Activated T-cell treated with anti-CD3 and anti-CD28 coated beads for 4 hours (primary cell): ENCODE data around the gene BAZ1A.

Experiments used
- DNase-seq: peaks from one replicate; pipeline ENCODE4 v3.0.0-alpha.2; 2020

The BAZ1A gene

DNA sequence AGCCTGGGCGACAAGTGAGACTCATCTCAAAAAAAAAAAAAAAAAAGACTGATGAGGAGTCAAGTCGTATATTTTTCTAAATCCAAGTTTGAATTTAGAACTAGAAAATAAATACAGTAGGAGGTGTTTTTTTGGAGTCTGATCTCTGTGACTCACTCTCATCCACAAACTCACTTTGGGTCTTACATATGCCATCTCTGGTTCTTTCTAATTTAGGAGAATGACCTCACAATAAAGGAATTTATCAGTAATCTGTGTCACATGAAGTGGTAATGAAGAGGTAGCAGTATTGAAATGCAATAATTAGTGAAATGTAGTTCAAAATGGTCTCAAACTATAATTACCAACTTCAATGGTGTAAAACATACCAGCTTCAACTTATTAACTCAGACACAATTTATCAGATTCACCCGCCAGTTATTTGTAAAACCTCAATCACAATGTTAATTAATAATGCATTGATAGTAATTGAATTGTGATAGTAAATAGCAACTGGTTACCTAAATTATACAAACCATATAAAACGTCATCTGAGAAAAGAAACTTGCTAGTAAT lies 156.3 kb downstream of the BAZ1A start:
- DNase-seq = no peak

DNA sequence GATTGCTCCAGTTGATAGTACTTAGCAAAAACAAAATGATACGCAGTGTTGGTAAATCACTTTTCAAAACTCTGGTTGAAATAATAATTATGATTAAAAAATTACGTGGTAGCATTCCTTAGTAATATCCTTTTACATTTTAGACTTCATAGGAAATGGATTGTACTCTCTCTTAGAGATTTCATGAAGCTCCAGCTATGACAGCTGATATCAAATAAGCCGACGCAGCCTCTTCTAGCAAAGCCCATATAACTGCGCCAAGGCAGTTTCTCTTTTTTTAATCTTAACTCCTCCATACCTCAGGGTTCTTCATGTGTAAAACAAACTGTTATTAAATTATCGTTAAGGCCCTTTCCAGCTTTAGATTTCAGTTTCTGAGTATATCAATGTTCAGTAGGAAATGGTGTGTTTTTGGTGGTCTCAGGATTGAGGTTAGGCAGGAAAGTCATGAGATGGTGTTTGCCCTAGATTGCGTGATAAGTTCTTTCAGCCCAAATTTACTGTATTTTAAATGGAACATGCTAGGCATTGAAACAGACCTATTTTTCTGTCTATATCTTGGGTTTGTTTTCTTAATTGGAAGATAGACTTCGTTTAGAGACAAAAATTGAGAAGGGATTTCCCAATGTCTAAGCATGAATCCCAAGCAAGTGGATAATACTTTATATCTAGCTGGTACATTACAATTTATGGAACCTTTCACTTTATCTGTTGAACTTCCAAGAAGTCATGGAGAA lies 159.9 kb downstream of the BAZ1A start:
- no peak for DNase-seq

DNA sequence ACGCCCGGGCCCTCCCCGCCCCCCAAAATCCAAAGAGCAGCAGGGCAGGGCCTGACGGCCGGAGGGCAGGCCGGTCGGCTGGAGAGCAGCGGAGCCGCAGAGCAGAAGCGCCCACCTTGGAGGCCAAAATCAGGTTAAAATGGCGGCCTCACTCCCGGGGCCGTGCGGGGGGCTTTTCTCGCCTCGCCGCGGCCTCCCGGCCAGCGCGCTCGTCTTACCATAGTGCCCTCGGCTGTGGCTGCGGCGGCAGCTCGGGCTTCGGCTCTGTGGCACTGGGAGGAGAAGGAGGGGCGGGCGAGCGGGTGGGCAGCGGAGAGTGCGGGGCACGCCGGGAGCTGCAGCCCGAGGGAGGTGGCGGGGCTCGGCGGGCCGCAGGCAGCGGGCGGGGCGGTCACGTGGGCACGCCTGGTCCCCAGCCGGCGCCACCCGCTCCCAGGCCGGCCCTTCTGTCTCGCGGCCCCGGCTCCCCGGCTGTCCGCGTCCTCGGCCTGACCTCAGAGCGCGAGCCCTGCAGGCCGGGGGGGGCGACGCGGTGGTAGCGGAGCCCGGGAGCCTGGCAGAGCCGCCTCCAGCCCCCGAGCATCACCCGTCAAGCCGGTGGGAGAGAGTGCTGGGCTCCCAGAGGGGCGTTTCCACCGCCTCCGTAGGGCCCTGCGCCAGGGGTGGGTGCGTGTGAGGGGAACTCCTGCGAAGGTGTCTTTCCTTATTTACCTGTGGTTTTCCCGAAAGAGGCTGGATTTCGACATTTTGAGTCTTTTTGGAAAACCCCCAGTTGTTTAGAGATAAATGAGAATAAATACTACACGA lies 160.6 kb downstream of the BAZ1A start, which contains the start of gene CFL2:
Gene CFL2, minus strand, starts transcription at position 274 of the 807 bp plus-strand sequence. Its CDS starts 53 bp downstream, at position 221.
- DNase-seq = peak; percentile 67

DNA sequence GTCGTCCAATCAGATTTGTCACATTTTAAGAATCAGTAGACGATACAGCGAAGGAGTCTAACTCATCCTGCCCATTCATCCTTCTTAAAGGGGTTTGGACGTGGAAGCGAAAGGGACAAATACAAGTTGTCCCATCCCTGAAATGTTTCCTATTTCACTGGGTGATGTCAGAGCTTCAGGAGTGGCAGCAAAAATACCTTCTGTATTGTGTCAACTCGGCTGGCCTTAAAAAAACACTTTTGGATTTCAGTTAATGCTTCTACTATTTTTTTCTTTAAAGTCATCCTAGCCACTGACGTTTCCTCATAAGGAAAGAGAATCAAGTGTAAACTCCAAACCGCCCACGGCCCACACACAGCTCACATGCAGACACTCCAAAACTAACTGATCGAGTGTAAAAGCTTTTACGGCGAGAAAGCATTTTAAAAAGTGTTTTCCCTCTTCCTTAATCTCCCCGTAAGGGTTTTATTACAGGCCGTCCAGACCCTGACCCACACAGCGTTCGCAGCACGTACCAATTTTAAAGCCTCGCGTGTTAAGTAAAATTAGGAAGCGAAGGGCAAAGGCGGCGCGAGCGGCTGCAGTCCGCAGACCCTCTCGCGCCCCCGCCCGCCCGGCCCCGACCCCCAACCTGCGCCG lies 161.4 kb downstream of the BAZ1A start:
- DNase-seq = peak; percentile 33

DNA sequence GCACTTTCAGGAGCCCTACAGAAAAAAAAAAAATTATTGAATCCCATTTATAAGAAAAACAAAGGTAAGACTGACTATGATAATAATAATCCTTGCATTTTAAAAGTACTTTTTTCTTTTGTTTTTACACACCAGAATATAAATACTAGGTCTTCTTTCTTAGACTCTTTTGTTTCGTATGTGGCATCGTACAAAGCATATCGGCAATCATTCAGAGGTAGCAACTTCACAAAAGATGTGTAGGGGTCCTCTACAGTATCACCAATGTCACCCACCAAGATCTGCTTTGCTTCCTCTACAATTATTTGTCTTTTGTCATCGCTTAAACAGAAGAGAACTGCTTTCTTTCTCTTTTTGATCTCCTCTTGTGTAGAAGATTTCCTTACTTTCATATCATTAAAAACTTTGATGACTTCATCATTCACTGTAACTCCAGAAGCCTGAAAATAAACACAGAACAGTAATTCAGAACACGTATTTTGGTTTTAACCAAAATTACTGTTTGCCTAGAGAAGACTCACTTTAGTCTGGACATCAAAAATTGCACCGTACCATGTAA lies 162.0 kb downstream of the BAZ1A start:
- DNase-seq = no peak

DNA sequence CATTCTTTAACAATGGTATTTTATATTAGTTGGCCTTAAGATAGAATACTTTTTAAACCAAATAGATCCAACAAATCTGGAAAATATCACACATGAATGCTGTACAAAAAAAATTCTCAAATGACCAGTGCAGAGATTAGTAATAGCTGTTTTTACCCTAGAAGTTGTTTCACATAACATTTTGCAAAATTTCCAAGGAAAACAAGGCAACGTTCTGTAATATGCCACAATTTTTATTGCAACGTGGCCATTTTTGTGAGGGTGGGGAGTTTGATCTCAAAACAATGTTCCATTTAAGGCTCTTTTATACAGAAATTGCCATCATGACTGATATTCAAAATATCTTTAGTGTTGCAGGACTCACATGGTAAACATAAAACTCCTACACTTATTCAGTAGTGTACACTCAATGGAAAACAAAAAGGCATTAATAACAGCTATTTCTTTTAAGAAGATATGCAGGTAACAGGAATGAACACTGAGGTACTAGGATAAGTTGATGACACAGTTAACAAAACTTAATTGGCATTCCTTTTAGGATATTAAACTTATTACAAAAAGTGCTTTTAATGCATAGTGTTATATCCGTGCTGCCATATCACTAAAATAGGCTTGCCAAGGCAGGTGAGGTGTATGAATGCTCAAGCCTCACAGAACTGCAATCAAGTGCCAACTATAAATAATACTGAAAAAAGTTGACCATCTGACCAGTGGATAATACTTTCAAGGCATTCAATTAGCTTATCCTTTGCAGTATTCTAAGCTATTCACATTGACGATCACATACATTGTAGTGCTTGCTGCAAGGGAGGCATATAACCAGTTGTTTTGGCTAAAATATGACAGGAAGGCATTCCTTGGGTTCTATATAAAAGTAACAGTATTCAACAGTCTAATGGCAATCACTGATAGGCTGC lies 163.1 kb downstream of the BAZ1A start:
- DNase-seq = no peak

DNA sequence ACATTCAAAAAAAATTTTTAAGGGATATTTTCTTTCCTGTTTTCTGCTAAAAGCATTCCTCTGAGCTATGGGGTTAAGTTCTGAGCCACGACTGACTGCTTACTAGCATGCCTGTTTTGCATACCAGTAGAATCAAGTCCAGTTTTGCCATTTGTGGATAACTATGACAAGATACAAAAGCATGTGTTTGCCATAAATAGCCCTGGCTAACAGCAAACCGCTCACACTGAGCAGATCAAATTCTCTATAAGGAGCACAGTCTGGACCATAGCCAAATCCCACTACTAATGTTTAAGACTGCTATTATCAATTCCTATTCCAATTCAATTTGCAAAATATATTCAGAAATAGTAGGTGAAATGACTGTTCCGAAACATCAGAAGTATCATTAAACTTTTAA lies 164.0 kb downstream of the BAZ1A start:
- DNase-seq = no peak

DNA sequence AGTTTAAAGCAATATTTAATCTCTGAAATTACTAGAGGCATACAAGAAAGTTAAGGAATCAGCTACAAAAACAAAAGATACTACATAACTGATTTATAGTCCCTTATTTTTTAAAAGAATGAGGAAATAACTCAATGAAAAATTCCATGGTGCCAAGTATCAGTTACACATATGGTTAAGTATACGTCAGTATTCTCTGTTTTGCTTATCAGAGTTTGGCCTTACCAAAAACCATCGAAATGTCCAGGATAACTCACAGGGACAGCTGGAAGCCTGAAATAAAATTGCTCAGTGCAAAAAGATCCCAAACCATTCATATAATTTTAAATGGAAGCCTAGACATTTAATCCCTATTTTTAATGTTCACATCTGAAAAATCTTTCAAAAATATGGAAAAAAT lies 164.4 kb downstream of the BAZ1A start:
- no peak for DNase-seq

DNA sequence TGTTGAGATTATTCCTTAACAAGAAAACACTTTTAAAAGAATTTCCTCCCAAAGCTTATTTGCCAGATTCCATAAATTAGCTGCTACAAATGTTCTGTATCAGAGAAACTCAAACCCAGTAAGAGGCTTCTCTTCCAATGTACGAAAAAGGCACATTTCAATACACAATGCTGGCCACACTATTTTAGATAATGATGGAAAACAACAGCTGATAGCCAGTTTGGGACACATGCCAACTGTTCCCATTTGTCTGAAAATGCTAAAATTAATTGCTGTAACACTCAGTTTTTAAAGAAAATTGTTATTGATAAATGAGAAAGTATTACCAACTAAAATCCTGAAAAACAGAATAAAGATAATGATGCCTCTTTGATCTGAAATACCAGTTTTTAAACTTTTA lies 165.2 kb downstream of the BAZ1A start:
- no peak for DNase-seq

DNA sequence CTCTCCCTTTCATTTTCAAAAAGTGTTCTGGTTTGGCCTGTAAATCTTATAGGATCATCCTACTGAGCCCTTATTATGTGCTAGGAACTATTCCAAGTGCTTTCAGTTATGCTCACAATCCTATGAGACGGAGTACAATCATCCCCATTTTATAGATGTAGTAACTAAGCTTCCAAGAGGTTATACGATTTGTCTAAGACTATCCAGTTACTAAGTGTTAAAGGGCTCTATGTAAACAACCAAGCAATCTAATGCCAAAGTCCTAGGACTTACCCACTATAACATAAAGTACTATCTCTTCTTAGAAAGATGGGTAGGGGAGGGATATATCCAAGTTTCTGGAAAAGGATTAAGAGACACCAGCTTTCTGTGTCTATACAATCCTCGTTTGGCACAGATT lies 167.4 kb downstream of the BAZ1A start:
- DNase-seq = no peak
